PFSK-1 (cell line): ENCODE results near the gene CDC42BPG.

ENCODE experiments used
- FOXP2 ChIP-seq: optimal IDR thresholded peaks from 2 replicates; pipeline ENCODE3; 2011; ENCODE audit warnings: borderline replicate concordance, control low read depth, inconsistent platforms; ENCODE audit not compliant: insufficient read depth; ENCODE audit errors: extremely low read length, extremely low read depth
- POLR2AphosphoS5 ChIP-seq: IDR thresholded peaks from 2 replicates; pipeline ENCODE4 v1.6.1; 2012; ENCODE audit warnings: low read depth, mild to moderate bottlenecking, control low read depth, low read length, moderate library complexity
- REST ChIP-seq, 2 experiments: IDR thresholded peaks; 2 replicates each; pipeline versions ENCODE4 v1.6.1 to v1.8.0; 2011 to 2012; ENCODE audit warnings: low read depth in 2 of 2, low read length in 2 of 2, control low read depth in 1 of 2, inconsistent platforms in 1 of 2, mild to moderate bottlenecking in 1 of 2, moderate library complexity in 1 of 2; ENCODE audit not compliant: insufficient read depth in 1 of 2
- SIN3A ChIP-seq: IDR thresholded peaks from 2 replicates; pipeline ENCODE4 v1.6.1; 2012; ENCODE audit warnings: mild to moderate bottlenecking, low read length, moderate library complexity, borderline replicate concordance; ENCODE audit not compliant: insufficient read depth
- TAF1 ChIP-seq: IDR thresholded peaks from 2 replicates; pipeline ENCODE4 v1.6.1; 2012; ENCODE audit warnings: low read length, control low read depth, borderline replicate concordance; ENCODE audit not compliant: insufficient read depth

DNA sequence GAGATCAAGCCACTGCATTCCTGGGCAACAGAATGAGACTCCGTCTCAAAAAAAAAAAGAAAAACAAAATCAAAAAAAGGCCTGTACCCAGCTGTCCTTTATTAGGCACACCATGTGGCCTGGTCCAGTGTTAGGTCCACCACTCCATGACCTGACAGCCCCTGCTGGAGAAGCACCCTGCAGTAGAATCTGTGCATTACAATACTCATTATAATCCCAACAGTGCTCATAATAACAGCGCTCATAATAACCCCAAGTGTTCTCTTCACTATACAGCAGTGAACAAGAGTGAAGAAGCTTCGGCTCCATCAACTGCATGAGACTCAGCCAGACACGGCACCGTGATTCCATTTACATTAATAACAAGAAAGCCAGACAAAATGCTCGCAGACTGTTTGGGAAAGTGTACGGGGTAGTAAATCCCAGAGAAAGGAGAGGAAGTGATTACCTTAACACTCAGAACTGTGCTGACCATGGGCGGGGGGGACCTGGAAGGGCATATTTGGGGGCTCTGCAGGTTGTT lies 42.8 kb upstream of the CDC42BPG start:
- TF ChIP-seq POLR2AphosphoS5 (no peak), REST (IDR thresholded peaks at IDR 0.05; ENCODE audit: insufficient read depth in 1 of 2, low read depth in 2 of 2, low read length in 2 of 2) (no peak), TAF1 (no peak), SIN3A (no peak), FOXP2 (no peak)
